Ovary (tissue), 9 donors: ENCODE results near the gene ARMC12. TPM values are rescaled to one million over a fixed set of nuclear protein-coding genes. Genes with fewer than 3 reads are reported as not detected.

ENCODE experiments used
- DNase-seq, 5 donors: peaks; one replicate each; pipeline ENCODE4 v3.0.0-alpha.2; 2019 to 2020
- H3K27ac ChIP-seq, 2 donors: fragments of 200-600 bp; one replicate each; pipeline versions ENCODE4 v1.5.1 to v1.8.0; 2019 to 2022
- H3K27me3 ChIP-seq: fragments of 200-600 bp; one replicate; pipeline ENCODE4 v1.8.0; 2022
- H3K36me3 ChIP-seq: fragments of 200-600 bp; sonication (generic); one replicate; pipeline ENCODE4 v1.5.1; 2019
- H3K4me1 ChIP-seq: one replicate; pipeline ENCODE4 v1.8.1; 2013; ENCODE audit warnings: mild to moderate bottlenecking, moderate library complexity; ENCODE audit not compliant: insufficient read depth
- H3K4me3 ChIP-seq: fragments of 200-600 bp; sonication (generic); one replicate; pipeline ENCODE4 v1.5.1; 2017
- H3K9me3 ChIP-seq, 2 donors: fragments of 200-600 bp in 1 of 2; sonication (generic) in 1 of 2; one replicate each; pipeline versions ENCODE4 v1.5.1 to v1.8.1; 2013 to 2019; ENCODE audit warnings: mild to moderate bottlenecking in 1 of 2, moderate library complexity in 1 of 2
- EP300 ChIP-seq: sonication (generic); formaldehyde crosslinking; IDR thresholded peaks from one replicate; pipeline ENCODE4 v1.6.1; 2017; ENCODE audit warnings: antibody characterized with exemption
- POLR2A ChIP-seq: fragments of 450-650 bp; IDR thresholded peaks from one replicate; pipeline ENCODE4 v1.6.1; 2017; ENCODE audit warnings: antibody characterized with exemption, mild to moderate bottlenecking, moderate library complexity
- WGBS, 3 donors: extraction: QIAGEN DNeasy Blood & Tissue Kit in 1 of 3; methylation state at CpG; one replicate each; pipeline versions ENCODE4 v1.1.5 to v1.1.7; 2013 to 2017; 5-methylcytosine and 5-hydroxymethylcytosine counted together
- intact Hi-C, 4 donors: fragments of 100-400 bp; cut with DNase I; formaldehyde crosslinking; loops; one replicate each; pipeline versions ENCODE4 v1.11.0 to v1.15.1; 2022 to 2023
- polyA plus RNA-seq, 2 donors: library from polyadenylated mRNA; stranded (reverse); fragments of 200-250 nt in 1 of 2; fragments of 350-450 nt in 1 of 2; fragmentation: Illumina TruSeq in 1 of 2; extraction: RNeasy Lipid Tissue Mini Kit (QIAGEN cat#74804) in 1 of 2; gene quantifications; one replicate each; pipeline ENCODE4 v1.2.3, GENCODE V29; 2013 to 2014
- total RNA-seq, 7 donors: library from RNA; depleted of rRNA in 2 of 7; stranded (reverse); fragments of >200 nt in 2 of 7; fragmentation: NEBNext Ultra II Directional in 3 of 7; extraction: Animal tissue kit (Norgen Biotek cat#: 25700) in 3 of 7; gene quantifications; one replicate each; pipeline versions ENCODE4 v1.1.0 to v1.2.4, GENCODE V29; 2016 to 2023
- TF ChIP-seq, protein P1 (sequence below), 3 donors: fragments of 450-650 bp in 2 of 3; fragments of 200-600 bp in 1 of 3; IDR thresholded peaks; one replicate each; pipeline versions ENCODE4 v1.5.1 to v1.8.0; 2016 to 2022; ENCODE audit warnings: antibody characterized with exemption in 3 of 3, mild to moderate bottlenecking in 1 of 3
- donor health status: DM: no; HTN: no; CAD: no; lungs with moderate emphysema.
- donor health status: DM: no; HTN: no; CAD: no.
- donor health status: Bipolar disorder and iron deficiency.
- donor health status: DM: yes; HTN: yes; CAD: no.
- donor health status: DM: no; HTN: no; CAD: no.
- donor health status: DM: yes; HTN: yes; CAD: no.

ARMC12 gene
- total and polyA plus RNA-seq, 9 donors = 0.34 to 1.9 (median 1.0) TPM

DNA sequence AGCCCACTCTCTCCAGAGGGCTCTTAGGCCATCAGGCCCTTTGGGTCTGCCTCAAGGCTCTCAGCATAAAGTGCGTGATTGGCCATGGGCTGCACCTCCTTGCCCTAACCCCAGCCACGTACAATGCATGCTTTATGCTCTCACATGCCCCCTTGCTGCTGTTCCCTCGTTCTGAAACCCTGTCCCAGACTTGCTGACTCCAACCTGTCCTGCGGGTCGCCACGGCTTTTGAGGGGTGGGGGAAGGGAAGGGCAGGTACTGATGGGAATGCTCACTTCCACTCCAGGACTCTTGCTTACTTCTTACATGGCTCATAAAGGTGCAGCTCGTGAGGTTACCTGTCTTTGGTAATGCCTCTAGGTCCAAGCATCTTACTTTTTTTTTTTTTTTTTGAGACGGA lies 6.0 kb downstream of the ARMC12 start:
- H3K27ac ChIP-seq = no peak overlapping the region

DNA sequence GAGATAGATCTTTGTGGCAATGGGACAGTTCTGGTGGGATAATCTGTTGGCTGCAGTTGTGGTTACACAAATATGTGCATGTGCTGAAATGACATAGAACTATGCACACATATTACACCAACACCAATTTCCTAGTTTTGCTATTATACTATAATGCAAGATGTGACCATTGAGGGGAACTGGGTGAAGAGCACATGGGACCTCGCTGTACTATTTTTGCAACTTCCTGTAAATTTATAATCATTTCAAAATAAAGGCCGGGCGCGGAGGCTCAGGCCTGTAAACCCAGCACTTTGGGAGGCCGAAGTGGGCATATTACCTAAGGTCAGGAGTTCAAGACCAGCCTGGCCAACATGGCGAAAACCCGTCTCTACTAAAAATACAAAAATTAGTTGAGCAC lies 8.7 kb downstream of the ARMC12 start:
- DNase-seq = no peak
- WGBS, 3 donors = 94 to 95% (median 94%) methylated on average over 7 of the region's 7 CpGs
- no peaks in the 10 kb centered on the region for H3K9me3 ChIP-seq
- no peaks in the 10 kb centered on the region for H3K4me1 ChIP-seq
- no peak for TF ChIP-seq POLR2A
- TF ChIP-seq EP300 = no peak
- TF ChIP-seq, protein P1, sequence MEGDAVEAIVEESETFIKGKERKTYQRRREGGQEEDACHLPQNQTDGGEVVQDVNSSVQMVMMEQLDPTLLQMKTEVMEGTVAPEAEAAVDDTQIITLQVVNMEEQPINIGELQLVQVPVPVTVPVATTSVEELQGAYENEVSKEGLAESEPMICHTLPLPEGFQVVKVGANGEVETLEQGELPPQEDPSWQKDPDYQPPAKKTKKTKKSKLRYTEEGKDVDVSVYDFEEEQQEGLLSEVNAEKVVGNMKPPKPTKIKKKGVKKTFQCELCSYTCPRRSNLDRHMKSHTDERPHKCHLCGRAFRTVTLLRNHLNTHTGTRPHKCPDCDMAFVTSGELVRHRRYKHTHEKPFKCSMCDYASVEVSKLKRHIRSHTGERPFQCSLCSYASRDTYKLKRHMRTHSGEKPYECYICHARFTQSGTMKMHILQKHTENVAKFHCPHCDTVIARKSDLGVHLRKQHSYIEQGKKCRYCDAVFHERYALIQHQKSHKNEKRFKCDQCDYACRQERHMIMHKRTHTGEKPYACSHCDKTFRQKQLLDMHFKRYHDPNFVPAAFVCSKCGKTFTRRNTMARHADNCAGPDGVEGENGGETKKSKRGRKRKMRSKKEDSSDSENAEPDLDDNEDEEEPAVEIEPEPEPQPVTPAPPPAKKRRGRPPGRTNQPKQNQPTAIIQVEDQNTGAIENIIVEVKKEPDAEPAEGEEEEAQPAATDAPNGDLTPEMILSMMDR (IDR thresholded peaks at IDR 0.05) = no peak
- intact Hi-C loops = loop anchor here in 1 of 4 donors (10.0 kb wide), 1 partner anchor 349 kb away; no protein-coding TSS in a partner anchor
- no peaks in the 10 kb centered on the region for H3K27me3 ChIP-seq
- H3K4me3 ChIP-seq = no peak overlapping the region
- H3K27ac ChIP-seq = no peak overlapping the region
- no peaks in the 10 kb centered on the region for H3K36me3 ChIP-seq

More for the DNA sequence above, 6.0 kb downstream of the ARMC12 start:
- TF ChIP-seq POLR2A (no peak), EP300 (no peak)
- TF ChIP-seq, protein P1 (IDR thresholded peaks at IDR 0.05) = no peak
- Histone ChIP-seq H3K4me3 (no peak overlapping the region), H3K36me3 (no peaks in the 10 kb centered on the region), H3K9me3 (no peaks in the 10 kb centered on the region), H3K27me3 (no peaks in the 10 kb centered on the region), H3K4me1 (no peaks in the 10 kb centered on the region)
- intact Hi-C loops = loop anchor here in 1 of 4 donors (10.0 kb wide), 1 partner anchor 352 kb away; no protein-coding TSS in a partner anchor
- DNase-seq = no peak
- WGBS, 3 donors = 70 to 72% (median 70%) methylated on average over 8 of the region's 8 CpGs

DNA sequence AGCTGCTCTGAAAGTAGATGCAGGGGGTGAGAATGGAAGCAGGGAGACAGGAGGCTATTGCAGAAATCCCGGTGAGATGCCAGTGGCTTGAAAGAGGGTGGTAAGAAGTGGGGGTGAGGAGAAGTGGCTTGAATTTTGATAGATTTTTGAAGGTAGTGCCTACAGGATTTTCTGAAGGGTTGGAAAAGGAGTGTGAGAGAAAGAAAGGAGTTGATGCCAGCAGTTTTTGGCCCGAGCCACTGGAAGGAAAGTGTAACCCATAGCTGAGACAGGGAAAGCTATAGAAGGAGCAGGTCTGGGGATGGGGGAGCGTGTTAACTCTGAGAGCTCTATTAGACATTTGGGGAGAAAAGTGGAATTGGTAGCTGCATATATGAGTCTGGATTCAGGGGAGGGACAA lies 9.7 kb downstream of the ARMC12 start:
- no peak for DNase-seq
- WGBS, 3 donors = 80 to 83% (median 81%) methylated on average over 3 of the region's 3 CpGs
- TF ChIP-seq, protein P1 (IDR thresholded peaks at IDR 0.05) = no peak
- TF ChIP-seq EP300 = no peak
- TF ChIP-seq POLR2A = no peak
- Histone ChIP-seq H3K4me3 (no peak overlapping the region), H3K4me1 (no peaks in the 10 kb centered on the region), H3K36me3 (no peaks in the 10 kb centered on the region), H3K9me3 (no peaks in the 10 kb centered on the region), H3K27ac (no peak overlapping the region), H3K27me3 (no peaks in the 10 kb centered on the region)
- intact Hi-C loops = loop anchor here in 1 of 4 donors (10.0 kb wide), 1 partner anchor 348 kb away; no protein-coding TSS in a partner anchor

DNA sequence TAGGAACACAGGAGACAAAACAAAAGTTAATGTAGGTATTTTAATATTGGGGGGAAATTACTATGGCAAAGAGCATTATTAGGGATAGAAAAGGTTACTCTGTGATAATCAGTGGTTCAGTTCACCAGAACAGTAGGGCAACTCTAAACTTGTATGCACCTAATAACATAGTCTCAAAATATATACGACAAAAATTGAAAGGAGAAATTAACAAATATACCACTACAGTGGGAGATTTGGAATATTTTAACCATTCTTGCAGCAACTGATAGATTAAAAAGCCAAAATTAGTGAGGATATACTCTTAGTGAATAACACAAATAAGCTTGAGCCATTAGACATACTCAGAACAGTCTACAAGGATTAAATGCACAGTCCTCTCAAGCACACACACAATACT lies 11.0 kb downstream of the ARMC12 start:
- 94 to 100% (median 96%) methylated on average over 1 of the region's 1 CpG for WGBS, 3 donors
- H3K4me3 ChIP-seq = no peak overlapping the region
- no peak overlapping the region for H3K27ac ChIP-seq
- H3K9me3 ChIP-seq = no peaks in the 10 kb centered on the region
- no peaks in the 10 kb centered on the region for H3K36me3 ChIP-seq
- intact Hi-C loops = loop anchor here in 1 of 4 donors (10.0 kb wide), 1 partner anchor 347 kb away; no protein-coding TSS in a partner anchor
- TF ChIP-seq POLR2A = no peak
- TF ChIP-seq, protein P1 (IDR thresholded peaks at IDR 0.05) = no peak
- TF ChIP-seq EP300 = no peak
- H3K27me3 ChIP-seq = no peaks in the 10 kb centered on the region
- no peak for DNase-seq
- H3K4me1 ChIP-seq = no peaks in the 10 kb centered on the region
